BE2C (cell line): ENCODE measurements around the gene CTSC.
A peak's percentile ranks its signal among the peaks of the same experiment; 100 is the strongest.

Source experiments
- DNase-seq: peaks from one replicate; pipeline ENCODE4 v3.0.0-alpha.2; 2020
- H3K27me3 ChIP-seq: fragments of 250-450 bp; sonication (Bioruptor Pico); 2 replicates; pipeline ENCODE4 v1.5.1; 2020; ENCODE audit warnings: mild to moderate bottlenecking
- H3K36me3 ChIP-seq: fragments of 250-450 bp; sonication (Bioruptor Pico); 2 replicates; pipeline ENCODE4 v1.5.1; 2020; ENCODE audit warnings: mild to moderate bottlenecking
- H3K4me1 ChIP-seq: fragments of 250-450 bp; sonication (Bioruptor Pico); 2 replicates; pipeline ENCODE4 v1.5.1; 2020
- H3K4me3 ChIP-seq: 2 replicates; pipeline ENCODE4 v1.5.1; 2011; ENCODE audit warnings: low read depth, low read length
- H3K9me3 ChIP-seq: fragments of 250-450 bp; sonication (Bioruptor Pico); 2 replicates; pipeline ENCODE4 v1.5.1; 2020
- CTCF ChIP-seq: IDR thresholded peaks from 2 replicates; pipeline ENCODE4 v1.5.1; 2012; ENCODE audit warnings: mild to moderate bottlenecking, low read depth, low read length

Gene CTSC

GRCh38 chr11:88293931-88294330 is 43.6 kb downstream of the CTSC start:
- Histone ChIP-seq H3K4me1 (peaks cover 11% of the 10 kb centered on the region), H3K36me3 (peaks cover 48% of the 10 kb centered on the region)

GRCh38 chr11:88292171-88292843 is 45.2 kb downstream of the CTSC start:
- TF ChIP-seq CTCF = peak; percentile 34
- H3K9me3 ChIP-seq = no peaks in the 10 kb centered on the region
- peaks cover 43% of the 10 kb centered on the region for H3K36me3 ChIP-seq
- no peaks in the 10 kb centered on the region for H3K27me3 ChIP-seq
- DNase-seq = peak; percentile 56
- peaks cover under 1% of the 10 kb centered on the region; the same call in 1 of the 2 replicates for H3K4me1 ChIP-seq
- no peak overlapping the region for H3K4me3 ChIP-seq

More at GRCh38 chr11:88293931-88294330, 43.6 kb downstream of the CTSC start:
- H3K9me3 ChIP-seq = no peaks in the 10 kb centered on the region
- H3K4me3 ChIP-seq = no peak overlapping the region
- DNase-seq = no peak
- no peak for TF ChIP-seq CTCF
- no peaks in the 10 kb centered on the region for H3K27me3 ChIP-seq

- TF ChIP-seq CTCF = no peak
Observed at GRCh38 chr11:88288560-88288959, 49.0 kb downstream of the CTSC start.

GRCh38 chr11:88284336-88285050 is 53.0 kb downstream of the CTSC start:
- TF ChIP-seq CTCF = no peak
- H3K4me3 ChIP-seq = no peak overlapping the region
- no peak for DNase-seq
- H3K36me3 ChIP-seq = no peaks in the 10 kb centered on the region; the same call in none of the 2 replicates
- H3K4me1 ChIP-seq = no peaks in the 10 kb centered on the region
- no peaks in the 10 kb centered on the region for H3K27me3 ChIP-seq
- H3K9me3 ChIP-seq = no peaks in the 10 kb centered on the region

More at GRCh38 chr11:88288560-88288959, 49.0 kb downstream of the CTSC start:
- no peak for DNase-seq
- H3K4me1 ChIP-seq = no peaks in the 10 kb centered on the region
- H3K27me3 ChIP-seq = no peaks in the 10 kb centered on the region
- H3K4me3 ChIP-seq = no peak overlapping the region
- no peaks in the 10 kb centered on the region for H3K9me3 ChIP-seq
- H3K36me3 ChIP-seq = peaks cover 15% of the 10 kb centered on the region

GRCh38 chr11:88282747-88283515 is 54.6 kb downstream of the CTSC start:
- Histone ChIP-seq H3K4me3 (no peak overlapping the region), H3K9me3 (no peaks in the 10 kb centered on the region), H3K27me3 (no peaks in the 10 kb centered on the region), H3K4me1 (no peaks in the 10 kb centered on the region), H3K36me3 (no peaks in the 10 kb centered on the region; the same call in 1 of the 2 replicates)
- TF ChIP-seq CTCF = no peak
- no peak for DNase-seq
